WTC11 (cell line): Measurements from ENCODE around the gene SIPA1L3.

ENCODE experiments used
- ATF3 ChIP-seq: sonication (generic); formaldehyde crosslinking; conservative IDR thresholded peaks from 2 replicates; pipeline ENCODE4 v1.8.1; 2022; ENCODE audit warnings: mild to moderate bottlenecking, missing genetic modification reagents
- CTCF ChIP-seq: fragments of 200-600 bp; IDR thresholded peaks from 2 replicates; pipeline ENCODE4 v1.8.0; 2022; ENCODE audit warnings: antibody characterized with exemption
- NFYB ChIP-seq: sonication (generic); formaldehyde crosslinking; conservative IDR thresholded peaks from 2 replicates; pipeline ENCODE4 v1.8.0; 2022; ENCODE audit warnings: low read depth, missing genetic modification reagents
- NR2C2 ChIP-seq: sonication (generic); formaldehyde crosslinking; IDR thresholded peaks from 2 replicates; pipeline ENCODE4 v1.8.0; 2022; ENCODE audit warnings: mild to moderate bottlenecking, missing genetic modification reagents
- ZNF138 ChIP-seq: sonication (generic); formaldehyde crosslinking; conservative IDR thresholded peaks from 2 replicates; pipeline ENCODE4 v1.8.1; 2022; ENCODE audit warnings: mild to moderate bottlenecking, moderate library complexity, missing genetic modification reagents
- TF ChIP-seq, protein P1 (sequence below): sonication (generic); formaldehyde crosslinking; IDR thresholded peaks from 2 replicates; pipeline ENCODE4 v1.8.1; 2022; ENCODE audit warnings: low read depth, missing genetic modification reagents, borderline replicate concordance

GRCh38 chr19:38006361-38007045 is 99.5 kb downstream of the SIPA1L3 start:
- TF ChIP-seq ATF3 (CRISPR knock-in tag) (no peak), CTCF (no peak), NR2C2 (no peak), NFYB (no peak), ZNF138 (CRISPR knock-in tag) (no peak)
- TF ChIP-seq, protein P1, sequence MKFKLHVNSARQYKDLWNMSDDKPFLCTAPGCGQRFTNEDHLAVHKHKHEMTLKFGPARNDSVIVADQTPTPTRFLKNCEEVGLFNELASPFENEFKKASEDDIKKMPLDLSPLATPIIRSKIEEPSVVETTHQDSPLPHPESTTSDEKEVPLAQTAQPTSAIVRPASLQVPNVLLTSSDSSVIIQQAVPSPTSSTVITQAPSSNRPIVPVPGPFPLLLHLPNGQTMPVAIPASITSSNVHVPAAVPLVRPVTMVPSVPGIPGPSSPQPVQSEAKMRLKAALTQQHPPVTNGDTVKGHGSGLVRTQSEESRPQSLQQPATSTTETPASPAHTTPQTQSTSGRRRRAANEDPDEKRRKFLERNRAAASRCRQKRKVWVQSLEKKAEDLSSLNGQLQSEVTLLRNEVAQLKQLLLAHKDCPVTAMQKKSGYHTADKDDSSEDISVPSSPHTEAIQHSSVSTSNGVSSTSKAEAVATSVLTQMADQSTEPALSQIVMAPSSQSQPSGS = no peak
